HG02571 (cell line): ENCODE results near the gene ZHX3.
"Not testable (repeated sequence)": the region's sequence is repeated elsewhere in the genome, so short reads cannot be mapped to it uniquely, and the experiment has no call there.

Source experiments
- ATAC-seq: cut with Tn5 transposase; IDR thresholded peaks from one replicate; pipeline ENCODE4 v1.9.1; 2021; ENCODE audit warnings: mild to moderate bottlenecking, moderate library complexity; ENCODE audit not compliant: unreplicated experiment

Gene ZHX3

DNA sequence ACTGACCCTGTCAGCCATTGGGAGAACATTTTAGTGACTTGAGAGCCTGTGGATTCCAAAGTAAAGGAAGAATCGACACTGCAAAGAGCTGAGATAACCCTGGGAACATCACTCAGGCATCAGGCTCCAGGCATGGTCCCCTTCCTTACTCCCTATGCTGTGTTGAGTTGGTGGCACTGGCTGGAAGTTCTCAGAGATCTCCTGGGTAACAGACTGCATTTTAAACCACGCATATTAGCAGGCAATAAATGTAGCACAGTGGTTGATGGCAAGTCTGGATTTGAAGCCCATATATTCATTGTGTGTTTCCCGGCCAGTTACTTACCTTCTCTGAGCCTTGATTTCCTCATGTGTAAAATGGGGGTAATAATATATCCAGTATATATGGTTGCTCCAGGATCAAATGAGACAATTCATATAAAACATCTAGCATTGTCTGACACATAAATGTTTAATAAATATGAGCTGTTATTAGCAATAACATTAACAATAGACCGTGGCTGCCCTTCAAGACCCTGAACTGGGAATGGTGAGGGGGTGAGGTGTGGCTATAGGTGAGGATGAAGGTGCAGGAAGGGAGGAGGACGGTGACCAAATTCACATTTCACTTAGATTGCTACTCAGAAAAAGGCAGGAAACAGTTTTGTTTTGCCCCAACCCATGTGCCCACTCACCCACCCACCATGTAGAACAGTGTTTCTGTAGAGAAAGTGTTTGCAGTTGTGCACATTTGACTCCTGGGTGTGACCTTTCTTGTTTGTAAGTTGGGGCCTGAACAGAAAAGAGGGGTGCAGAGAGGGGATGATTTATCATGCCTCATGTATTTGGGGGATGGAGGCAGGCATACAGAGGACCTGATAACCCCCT is 178.1 kb downstream of the ZHX3 start:
- no peak for ATAC-seq

DNA sequence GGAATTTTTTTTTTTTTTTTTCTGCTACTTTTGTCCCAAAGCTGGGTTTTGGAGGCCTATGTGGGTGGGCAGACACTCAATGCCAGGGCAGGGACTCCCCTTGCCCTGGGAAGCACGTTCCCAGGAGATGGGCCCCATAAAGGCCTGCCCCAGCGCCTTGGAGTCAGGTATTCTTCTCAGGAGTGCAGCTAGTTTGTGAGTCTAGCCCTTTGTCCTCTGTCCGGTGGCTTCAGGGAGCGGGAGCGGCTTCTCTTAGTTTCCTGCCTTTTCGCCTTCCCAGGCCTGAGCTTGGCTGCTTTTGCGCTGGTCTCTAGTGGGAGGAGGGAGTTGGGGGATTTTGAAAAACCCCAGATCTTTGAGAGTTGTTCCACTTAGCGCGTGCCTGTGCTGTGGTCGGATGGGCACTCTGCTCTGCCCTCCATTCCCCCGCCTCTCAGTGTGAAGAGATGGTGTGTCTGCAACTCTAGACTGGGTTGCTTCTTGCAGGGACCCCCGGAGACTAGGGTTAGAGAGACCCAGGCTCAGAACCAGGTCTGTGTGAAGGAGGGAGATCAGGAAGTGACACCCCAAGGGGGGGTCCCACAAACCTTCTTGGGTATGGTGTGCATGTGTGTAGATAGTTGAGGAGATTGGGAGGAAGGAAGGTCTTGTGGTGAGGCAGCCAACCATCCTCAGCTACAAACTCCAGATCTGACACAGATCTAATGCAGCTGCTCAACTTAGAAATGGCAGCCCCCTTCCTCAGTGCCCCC is 178.9 kb downstream of the ZHX3 start:
- no peak for ATAC-seq

DNA sequence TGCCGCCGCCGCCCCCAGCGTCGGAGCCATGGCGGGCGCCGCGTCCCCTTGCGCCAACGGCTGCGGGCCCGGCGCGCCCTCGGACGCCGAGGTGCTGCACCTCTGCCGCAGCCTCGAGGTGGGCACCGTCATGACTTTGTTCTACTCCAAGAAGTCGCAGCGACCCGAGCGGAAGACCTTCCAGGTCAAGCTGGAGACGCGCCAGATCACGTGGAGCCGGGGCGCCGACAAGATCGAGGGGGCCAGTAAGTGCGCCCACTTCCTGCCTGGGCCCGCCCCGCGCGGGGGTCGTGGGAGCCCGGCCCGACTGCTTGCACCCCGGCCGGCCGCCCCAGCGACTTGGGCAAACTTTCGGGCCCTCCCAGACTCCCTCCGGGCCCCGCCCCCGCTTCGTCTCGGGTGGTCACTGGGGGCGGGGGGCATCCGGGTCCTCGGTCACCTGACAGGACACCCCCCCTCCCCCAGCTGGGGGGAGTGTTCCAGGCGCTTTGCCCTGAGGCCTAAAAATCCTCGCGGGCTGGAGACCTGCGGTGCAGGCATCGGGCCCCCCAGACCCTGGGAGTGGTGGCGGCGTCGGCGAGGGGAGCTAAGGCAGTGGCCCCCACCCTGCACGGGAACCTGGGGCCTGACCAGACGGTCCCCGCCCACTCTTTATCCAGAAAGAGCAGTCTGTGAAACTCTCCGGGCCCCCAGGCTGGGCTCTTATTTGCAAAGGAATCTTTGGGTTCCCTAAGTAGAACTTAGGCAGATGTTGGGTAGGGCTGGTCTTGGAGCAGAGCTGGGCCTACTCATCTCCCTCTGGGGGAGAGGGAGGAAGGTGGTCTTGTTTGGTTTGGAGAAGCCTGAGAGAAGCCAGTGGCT is 179.7 kb downstream of the ZHX3 start:
- ATAC-seq, result no peak

DNA sequence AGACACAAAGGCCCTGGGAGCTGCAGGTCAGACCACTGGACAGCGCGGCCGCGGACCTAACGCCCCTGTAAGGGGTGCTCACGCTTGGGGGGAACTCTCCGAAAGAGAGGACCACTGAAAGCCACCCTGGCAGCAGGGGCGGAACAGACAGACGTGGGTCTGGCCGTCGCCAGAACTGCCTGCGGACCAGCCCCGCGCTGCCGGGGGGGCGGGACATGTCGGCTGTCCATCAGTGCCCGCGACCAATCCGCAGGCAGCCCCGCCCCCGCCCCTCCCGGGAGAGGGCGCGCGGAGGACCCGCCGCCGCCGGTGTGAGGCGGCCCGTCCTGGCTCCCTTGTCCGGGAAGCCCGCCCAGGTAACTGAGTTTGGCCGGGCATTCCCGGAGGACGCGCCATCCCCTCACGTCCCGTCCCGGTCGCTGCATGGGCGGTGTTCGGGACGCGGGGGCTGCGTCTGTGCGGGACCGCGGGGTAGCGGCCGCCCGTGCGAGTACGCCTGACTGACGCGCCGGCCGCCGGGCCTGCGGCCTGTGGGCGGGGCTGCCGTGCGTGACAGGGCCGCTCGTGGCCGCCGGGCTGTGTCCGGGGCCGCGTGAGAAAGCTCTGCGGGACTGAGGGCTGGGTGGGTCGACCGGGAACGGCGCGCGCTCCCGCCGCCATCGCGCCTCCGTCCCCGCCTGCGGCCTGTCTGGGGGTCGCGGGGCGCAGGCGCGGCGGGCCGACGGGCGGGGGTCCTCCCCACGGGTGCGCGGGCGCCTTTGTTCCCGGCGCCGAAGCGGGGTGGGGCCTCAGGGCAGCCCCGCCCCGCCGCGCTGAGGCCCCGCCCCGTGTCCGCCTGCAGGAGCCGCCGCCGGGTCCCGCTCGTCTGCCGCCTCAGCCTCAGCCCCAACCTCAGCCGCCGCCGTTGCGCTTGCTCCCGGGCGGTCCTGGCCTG is 180.6 kb downstream of the ZHX3 start, which contains the start of gene PLCG1:
TSS of gene PLCG1 (plus strand) at position 864 of the 934 bp plus-strand sequence. CDS start 99 bp downstream, outside the sequence.
- ATAC-seq, result peak; percentile 48

DNA sequence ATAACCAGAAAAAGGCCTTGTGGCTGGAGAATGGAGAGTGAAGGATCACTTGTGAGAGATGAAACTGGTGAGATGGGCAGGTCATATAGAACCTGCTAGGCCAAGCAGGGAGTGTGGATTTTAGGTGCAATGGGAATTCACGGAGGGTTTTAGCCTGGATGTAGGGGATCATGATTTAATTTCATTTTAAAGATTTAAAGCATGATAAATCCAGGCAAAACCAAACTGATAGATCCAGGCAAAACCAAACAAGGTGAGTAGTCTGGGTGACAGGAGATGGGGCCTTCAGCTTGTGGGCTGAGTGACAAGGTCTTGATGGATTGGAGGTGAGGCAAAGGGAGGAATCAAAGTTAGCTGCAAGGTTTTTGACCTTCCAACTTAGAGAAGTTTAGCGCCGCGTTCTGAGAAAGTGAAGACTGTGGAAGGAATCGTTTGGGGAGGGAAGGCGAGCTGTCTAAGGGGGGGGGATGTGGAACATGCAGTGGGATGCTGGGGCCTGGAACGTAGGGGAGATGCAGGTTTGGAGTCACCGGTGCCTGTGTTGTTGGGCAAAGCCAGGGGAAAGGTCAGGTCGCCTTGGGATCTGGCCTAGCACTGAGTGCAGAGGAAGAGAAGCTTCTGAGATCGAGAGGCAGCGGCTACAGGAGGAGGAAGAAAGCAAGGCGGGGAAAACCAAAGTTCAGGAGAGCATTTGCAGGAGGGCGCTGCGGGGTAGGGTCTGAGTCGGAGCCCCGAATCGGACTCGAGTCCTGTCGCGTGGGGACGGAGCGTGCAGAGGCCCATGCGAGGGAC is 181.4 kb downstream of the ZHX3 start:
- no peak for ATAC-seq

DNA sequence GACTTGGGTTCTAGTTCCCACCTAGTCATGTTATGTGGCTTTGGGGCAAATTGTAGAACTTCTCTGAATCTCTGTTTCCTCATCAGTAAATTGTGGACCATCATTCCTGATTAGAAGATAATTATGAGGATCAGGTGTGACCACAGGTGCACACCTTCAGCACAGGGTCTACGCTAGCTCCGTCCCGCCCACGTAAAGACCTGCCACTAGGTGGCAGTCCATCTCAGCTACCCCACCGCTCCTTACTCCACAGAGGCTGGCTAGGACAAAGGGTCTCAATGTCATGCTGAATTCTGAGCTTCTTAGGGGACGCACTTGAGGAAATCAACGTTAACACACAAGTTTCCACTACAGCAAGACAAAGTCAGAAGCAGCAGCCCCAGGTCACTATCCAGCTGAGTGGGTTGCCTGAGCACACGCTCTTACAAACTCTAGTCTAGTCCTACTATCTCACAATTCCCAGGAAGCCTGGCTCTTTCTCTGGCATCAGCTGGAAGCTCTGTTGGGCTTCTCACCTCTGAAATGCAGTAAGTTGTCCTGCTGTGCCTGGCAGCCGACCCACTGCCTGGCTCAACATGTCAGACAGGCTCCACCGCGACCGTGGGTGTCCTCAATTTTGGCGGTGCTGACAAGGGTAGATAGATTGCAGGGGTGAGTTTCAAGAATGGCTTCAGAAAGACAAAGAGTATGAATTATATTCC is 182.2 kb downstream of the ZHX3 start:
- ATAC-seq, result no peak

DNA sequence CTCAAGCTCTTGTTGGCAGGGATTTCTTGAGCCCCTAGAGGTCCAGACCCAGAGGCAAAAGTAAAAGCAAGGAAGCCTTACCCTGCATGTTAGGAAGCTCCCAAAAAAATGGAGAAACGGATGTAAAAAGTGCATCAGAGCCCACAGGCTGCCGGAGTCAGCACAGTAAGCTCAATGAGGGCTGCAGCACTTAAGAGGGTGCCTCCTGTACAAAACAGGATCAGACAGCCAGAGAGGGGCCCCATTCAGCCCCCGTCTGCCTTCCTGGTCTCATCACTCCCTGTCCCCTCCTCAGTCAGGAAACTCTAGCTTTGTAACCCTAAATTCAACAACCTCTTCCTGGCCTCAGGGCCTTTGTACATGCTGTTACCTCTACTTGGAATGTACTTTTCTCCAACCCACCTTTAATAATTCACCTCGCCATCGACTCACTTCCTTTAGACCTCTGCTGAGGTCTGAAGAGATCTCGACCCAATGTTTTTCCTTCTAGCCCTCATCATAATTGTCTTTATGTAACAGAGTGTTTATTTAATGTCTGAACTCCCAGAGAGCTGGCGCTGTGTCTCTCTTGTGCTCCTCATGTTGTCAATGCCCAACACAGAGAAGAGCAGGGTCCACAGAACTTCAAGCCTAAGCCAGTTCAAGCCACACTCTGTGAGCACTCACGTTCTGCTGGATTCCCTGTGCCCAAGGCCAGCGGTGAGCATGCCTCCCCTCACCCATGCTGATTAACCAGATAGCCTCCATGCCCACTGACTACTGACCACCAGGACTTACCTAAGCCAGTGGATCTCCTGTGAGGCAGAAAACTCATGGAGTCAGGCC is 183.0 kb downstream of the ZHX3 start:
- no peak for ATAC-seq

DNA sequence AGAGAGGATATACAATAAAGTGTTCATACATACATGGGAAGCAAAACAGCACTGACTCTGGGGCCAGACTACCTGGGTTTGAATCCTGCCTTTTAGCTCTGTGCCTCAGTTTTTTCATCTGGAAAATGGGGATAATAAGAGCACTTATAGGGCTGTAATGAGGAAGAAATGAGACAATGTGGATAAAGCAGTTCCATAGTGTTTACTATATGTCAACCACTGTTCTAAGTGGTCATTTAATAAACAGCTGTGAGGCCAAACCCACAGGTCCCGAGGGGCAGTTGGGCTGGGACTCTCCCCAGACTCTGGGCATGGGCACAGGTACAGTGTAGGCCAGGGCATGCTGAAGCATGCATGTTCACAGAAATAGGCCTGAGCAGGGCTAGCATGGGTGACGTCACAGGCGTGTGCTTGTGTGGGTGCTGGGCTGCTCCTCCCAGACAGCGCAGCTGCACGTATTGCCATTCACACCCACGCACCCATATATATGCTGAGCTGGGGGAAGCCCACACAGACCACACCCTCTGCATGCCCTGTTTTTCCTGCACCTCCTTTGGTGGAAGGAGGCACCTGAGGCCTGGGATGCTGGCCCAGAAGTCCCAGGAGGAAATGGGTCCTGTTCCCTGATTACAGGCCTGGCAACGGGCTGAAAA is 183.7 kb downstream of the ZHX3 start:
- ATAC-seq, result peak; percentile 45

DNA sequence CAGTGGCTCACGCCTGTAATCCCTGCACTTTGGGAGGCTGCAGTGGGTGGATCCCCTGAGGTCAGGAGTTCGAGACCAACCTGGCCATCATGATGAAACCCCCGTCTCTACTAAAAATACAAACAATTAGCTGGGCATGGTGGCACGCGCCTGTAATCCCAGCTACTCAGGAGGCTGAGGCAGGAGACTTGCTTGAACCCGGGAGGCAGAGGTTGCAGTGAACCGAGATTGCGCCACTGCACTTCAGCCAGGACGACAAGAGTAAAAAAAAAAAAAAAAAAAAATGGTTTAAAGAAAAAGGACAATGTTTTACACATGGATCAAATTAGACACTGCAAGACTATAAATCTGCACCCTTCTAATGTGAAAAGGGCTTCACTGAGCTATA is 185.1 kb downstream of the ZHX3 start:
- ATAC-seq, result not testable (repeated sequence)

DNA sequence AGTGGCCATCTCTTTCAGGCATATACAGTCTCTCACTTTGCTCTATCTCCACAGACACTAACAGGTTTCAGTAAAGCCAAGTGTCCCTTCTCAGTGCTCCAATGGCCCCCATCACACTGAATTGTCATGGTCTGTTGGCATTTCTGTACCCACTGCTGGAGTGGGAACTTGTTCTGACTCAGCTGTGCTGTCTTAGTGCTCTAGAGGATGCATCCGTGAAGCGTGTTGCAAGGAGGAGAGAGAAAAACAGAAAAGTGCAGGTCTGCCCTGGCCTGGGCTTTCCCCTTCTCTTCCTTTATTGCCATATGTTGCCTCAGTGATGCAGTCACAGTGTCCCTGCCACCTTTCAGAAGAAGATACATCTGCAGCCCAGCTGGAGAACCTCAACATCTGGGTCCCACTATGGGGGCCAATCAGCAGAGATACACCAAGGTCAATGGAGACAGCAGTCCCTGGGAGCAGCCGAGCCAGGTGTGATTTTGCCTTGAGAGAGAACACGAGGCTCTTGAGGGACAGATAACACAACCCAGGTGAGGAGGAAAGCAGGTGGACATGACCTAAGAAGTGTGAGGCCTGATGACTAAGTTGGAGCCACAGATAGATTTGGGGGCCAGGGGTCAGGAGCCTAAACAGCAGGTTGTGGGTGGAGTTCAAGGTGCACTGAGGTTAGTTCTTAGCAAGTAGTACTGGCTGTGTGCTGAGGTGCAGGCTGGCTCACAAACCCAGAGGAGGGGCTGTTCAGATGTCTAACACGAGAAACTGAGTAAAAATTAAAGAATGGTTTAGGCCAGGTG is 185.7 kb downstream of the ZHX3 start:
- no peak for ATAC-seq
